Neuronal stem cell (in vitro differentiated cells): Measurements from ENCODE around the gene NAGPA.

Experiments used
- DNase-seq: peaks from one replicate; pipeline ENCODE4 v3.0.0-alpha.2; 2013; ENCODE audit warnings: low spot score
- H2AFZ ChIP-seq: one replicate; pipeline ENCODE4 v1.6.1; 2013; ENCODE audit warnings: mild to moderate bottlenecking, low read length, inconsistent platforms
- H2AK5ac ChIP-seq: 2 replicates; pipeline ENCODE4 v1.6.1; 2013; ENCODE audit warnings: low read depth, mild to moderate bottlenecking, inconsistent platforms, low read length, moderate library complexity, mixed read lengths
- H2BK120ac ChIP-seq: 2 replicates; pipeline ENCODE4 v1.6.1; 2013; ENCODE audit warnings: low read depth, mild to moderate bottlenecking, inconsistent platforms, low read length, moderate library complexity, mixed read lengths
- H2BK12ac ChIP-seq: one replicate; pipeline ENCODE4 v1.6.1; 2013; ENCODE audit warnings: low read length, inconsistent platforms
- H2BK15ac ChIP-seq: 2 replicates; pipeline ENCODE4 v1.6.1; 2013; ENCODE audit warnings: mild to moderate bottlenecking, low read length, inconsistent platforms, mixed read lengths
- H2BK5ac ChIP-seq: one replicate; pipeline ENCODE4 v1.6.1; 2013; ENCODE audit warnings: inconsistent platforms, mild to moderate bottlenecking, low read length, moderate library complexity
- H3K14ac ChIP-seq: one replicate; pipeline ENCODE4 v1.6.1; 2013; ENCODE audit warnings: low read length, inconsistent platforms
- H3K18ac ChIP-seq: 2 replicates; pipeline ENCODE4 v1.6.1; 2013; ENCODE audit warnings: low read length, inconsistent platforms
- H3K23ac ChIP-seq: 2 replicates; pipeline ENCODE4 v1.6.1; 2013; ENCODE audit warnings: low read depth, mild to moderate bottlenecking, mixed read lengths, low read length, inconsistent platforms; ENCODE audit not compliant: poor library complexity
- H3K27ac ChIP-seq: replicated peaks from 3 replicates; pipeline ENCODE4 v1.5.1; 2013; ENCODE audit warnings: low read length, inconsistent platforms
- H3K27me3 ChIP-seq, 3 experiments: 2 replicates each; pipeline ENCODE4 v1.6.1; 2013; ENCODE audit warnings: low read length in 3 of 3, mild to moderate bottlenecking in 2 of 3, inconsistent platforms in 1 of 3, low read depth in 1 of 3, mixed read lengths in 1 of 3, moderate library complexity in 1 of 3; ENCODE audit not compliant: control insufficient read depth in 3 of 3, insufficient read depth in 3 of 3
- H3K36me3 ChIP-seq, 2 donors: replicated peaks in 1 of 2; 2 replicates each; pipeline ENCODE4 v1.6.1; 2013; ENCODE audit warnings: low read length in 2 of 2; ENCODE audit not compliant: control insufficient read depth in 2 of 2, insufficient read depth in 2 of 2
- H3K4ac ChIP-seq: 2 replicates; pipeline ENCODE4 v1.6.1; 2013; ENCODE audit warnings: inconsistent platforms, mild to moderate bottlenecking, low read length, moderate library complexity
- H3K4me1 ChIP-seq, 2 donors: 1 replicate in 1 of 2; 2 replicates in 1 of 2; pipeline ENCODE4 v1.6.1; 2013; ENCODE audit warnings: low read length in 2 of 2, low read depth in 1 of 2; ENCODE audit not compliant: control insufficient read depth in 2 of 2, insufficient read depth in 1 of 2
- H3K4me2 ChIP-seq: one replicate; pipeline ENCODE4 v1.6.1; 2013; ENCODE audit warnings: mild to moderate bottlenecking, low read length, inconsistent platforms; ENCODE audit not compliant: insufficient read depth, poor library complexity, severe bottlenecking
- H3K4me3 ChIP-seq, 2 donors: 2 replicates each; pipeline ENCODE4 v1.5.1; 2013; ENCODE audit warnings: low read length in 2 of 2, mild to moderate bottlenecking in 2 of 2, inconsistent platforms in 1 of 2, moderate library complexity in 1 of 2
- H3K79me1 ChIP-seq: one replicate; pipeline ENCODE4 v1.6.1; 2013; ENCODE audit warnings: low read depth, mild to moderate bottlenecking, inconsistent platforms, low read length, moderate library complexity
- H3K9ac ChIP-seq: one replicate; pipeline ENCODE4 v1.6.1; 2013; ENCODE audit warnings: mild to moderate bottlenecking, low read depth, low read length, inconsistent platforms; ENCODE audit not compliant: poor library complexity
- H3K9me3 ChIP-seq, 2 donors: replicated peaks in 1 of 2; 2 replicates each; pipeline versions ENCODE3 to v1.6.1; 2013; ENCODE audit warnings: low read length in 2 of 2, mild to moderate bottlenecking in 2 of 2, inconsistent platforms in 1 of 2, low read depth in 1 of 2, mixed read lengths in 1 of 2, moderate library complexity in 1 of 2; ENCODE audit not compliant: control insufficient read depth in 2 of 2, insufficient read depth in 1 of 2
- H4K8ac ChIP-seq: one replicate; pipeline ENCODE4 v1.6.1; 2013; ENCODE audit warnings: low read depth, mild to moderate bottlenecking, inconsistent platforms, low read length, moderate library complexity
- H4K91ac ChIP-seq: one replicate; pipeline ENCODE4 v1.6.1; 2013; ENCODE audit warnings: low read length, low read depth, mild to moderate bottlenecking, inconsistent platforms; ENCODE audit not compliant: poor library complexity
- WGBS, 2 donors: extraction: QIAGEN DNeasy Blood & Tissue Kit; methylation state at CpG; one replicate each; pipeline ENCODE4 v1.1.7; 2013; ENCODE audit warnings: missing lambda C conversion rate in 2 of 2, mixed read lengths in 1 of 2; ENCODE audit not compliant: insufficient read length in 2 of 2, insufficient replicate concordance in 1 of 2; ENCODE audit errors: extremely low coverage in 2 of 2; 5-methylcytosine and 5-hydroxymethylcytosine counted together

NAGPA gene

DNA sequence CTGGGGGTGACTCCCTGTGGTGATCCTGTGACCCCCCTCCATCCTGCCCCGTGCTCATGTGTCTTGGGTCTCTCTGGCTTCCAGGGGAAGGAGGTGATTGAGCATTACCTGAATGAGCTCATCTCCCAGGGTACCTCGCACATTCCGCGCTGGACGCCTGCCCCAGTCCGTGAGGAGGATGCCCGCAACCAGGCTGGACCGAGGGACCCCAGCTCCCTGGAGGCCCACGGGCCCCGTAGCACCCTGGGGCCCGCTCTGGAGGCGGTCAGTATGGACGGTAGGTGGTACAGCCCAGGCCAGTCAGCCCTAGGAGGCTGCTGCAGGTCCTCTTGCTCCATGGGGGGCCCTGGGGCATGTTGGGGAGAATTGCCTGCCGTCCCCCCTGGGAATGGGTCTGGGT lies 42.0 kb downstream of the NAGPA start:
- no peak overlapping the region for H3K27ac ChIP-seq

DNA sequence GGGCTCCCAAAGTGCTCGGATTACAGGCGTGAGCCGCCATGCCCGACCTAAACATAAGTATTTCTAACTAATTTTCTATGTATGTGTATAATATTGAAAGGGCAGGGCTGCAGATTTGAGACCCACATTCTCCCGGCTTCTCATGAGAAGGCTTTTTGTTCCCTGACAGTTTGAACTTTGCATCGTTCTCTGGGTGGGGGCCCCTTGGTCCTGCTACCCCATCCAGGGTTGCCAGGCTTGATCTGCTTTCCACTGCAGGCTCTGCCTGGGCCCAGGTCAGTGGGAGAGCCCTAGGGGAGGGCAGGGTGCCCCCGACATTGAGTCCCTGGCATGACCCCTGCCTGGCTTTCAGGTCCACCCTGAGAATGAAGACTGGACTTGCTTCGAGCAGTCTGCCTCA lies 43.3 kb downstream of the NAGPA start:
- Histone ChIP-seq H4K91ac (no peak overlapping the region), H3K23ac (no peak overlapping the region), H3K4me1 (peaks cover 6 to 14% of the 10 kb centered on the region in 2 donors), H2BK120ac (no peak overlapping the region), H3K27me3 (peaks cover 6 to 43% (median 24%) of the 10 kb centered on the region in 3 experiments), H4K8ac (no peak overlapping the region), H3K27ac (no peak overlapping the region), H3K9me3 (peaks cover 0 to 3% of the 10 kb centered on the region in 2 donors), H3K14ac (no peak overlapping the region), H3K4me3 (no peak overlapping the region), H3K4ac (no peak overlapping the region), H2AFZ (no peak overlapping the region), H2BK12ac (no peak overlapping the region), H3K9ac (no peak overlapping the region), H3K4me2 (no peak overlapping the region), H3K36me3 (no peaks in the 10 kb centered on the region), H2AK5ac (no peak overlapping the region), H2BK5ac (no peak overlapping the region), H3K18ac (no peak overlapping the region), H3K79me1 (no peaks in the 10 kb centered on the region), H2BK15ac (no peak overlapping the region)
- no peak for DNase-seq
- WGBS, 2 donors, result no CpG with 5 or more reads among the region's 8 CpGs

More for the DNA sequence above, 42.0 kb downstream of the NAGPA start:
- H2BK15ac ChIP-seq, result peak overlapping the region; percentile 49
- no peak overlapping the region for H3K18ac ChIP-seq
- peak overlapping the region; percentile 91 for H3K23ac ChIP-seq
- H3K4ac ChIP-seq, result peak overlapping the region; percentile 23
- no peak overlapping the region for H2BK120ac ChIP-seq
- H3K4me1 ChIP-seq, result peaks cover 6 to 14% of the 10 kb centered on the region in 2 donors
- H3K9ac ChIP-seq, result no peak overlapping the region
- H3K79me1 ChIP-seq, result no peaks in the 10 kb centered on the region
- H4K91ac ChIP-seq, result no peak overlapping the region
- peak overlapping the region; percentile 75 for H2AK5ac ChIP-seq
- no peak overlapping the region for H2BK5ac ChIP-seq
- H3K14ac ChIP-seq, result no peak overlapping the region
- DNase-seq, result no peak
- WGBS, 2 donors, result no CpG with 5 or more reads among the region's 14 CpGs
- no peaks in the 10 kb centered on the region for H3K36me3 ChIP-seq
- H3K4me2 ChIP-seq, result no peak overlapping the region
- peaks cover 0 to 3% of the 10 kb centered on the region in 2 donors for H3K9me3 ChIP-seq
- H2AFZ ChIP-seq, result no peak overlapping the region
- H2BK12ac ChIP-seq, result no peak overlapping the region
- H3K27me3 ChIP-seq, result peaks cover 6 to 33% (median 21%) of the 10 kb centered on the region in 3 experiments
- no peak overlapping the region for H4K8ac ChIP-seq
- H3K4me3 ChIP-seq, result no peak overlapping the region

GRCh38 chr16:4989391-4990006 lies 44.2 kb downstream of the NAGPA start:
- H2BK120ac ChIP-seq, result no peak overlapping the region
- no peak overlapping the region for H3K23ac ChIP-seq
- H3K9me3 ChIP-seq, result peaks cover 0 to 3% of the 10 kb centered on the region in 2 donors
- peaks cover 0 to 6% of the 10 kb centered on the region in 2 donors for H3K4me1 ChIP-seq
- no CpG with 5 or more reads among the region's 9 CpGs for WGBS, 2 donors
- H4K91ac ChIP-seq, result no peak overlapping the region
- H3K4ac ChIP-seq, result no peak overlapping the region
- H2BK15ac ChIP-seq, result no peak overlapping the region
- no peaks in the 10 kb centered on the region for H3K79me1 ChIP-seq
- H2BK5ac ChIP-seq, result no peak overlapping the region
- no peak overlapping the region for H2BK12ac ChIP-seq
- no peak overlapping the region for H3K4me3 ChIP-seq
- peaks cover 6 to 43% (median 24%) of the 10 kb centered on the region in 3 experiments for H3K27me3 ChIP-seq
- no peak for DNase-seq
- H3K9ac ChIP-seq, result no peak overlapping the region
- no peaks in the 10 kb centered on the region for H3K36me3 ChIP-seq
- H2AFZ ChIP-seq, result no peak overlapping the region
- no peak overlapping the region for H2AK5ac ChIP-seq
- H3K27ac ChIP-seq, result no peak overlapping the region
- H3K18ac ChIP-seq, result no peak overlapping the region
- H3K4me2 ChIP-seq, result no peak overlapping the region
- H3K14ac ChIP-seq, result no peak overlapping the region
- H4K8ac ChIP-seq, result no peak overlapping the region

- Histone ChIP-seq H3K27me3 (peaks cover 6 to 43% (median 24%) of the 10 kb centered on the region in 3 experiments), H3K4me3 (peak overlapping the region in 1 of 2 donors; percentile 49), H2BK5ac (no peak overlapping the region), H3K14ac (no peak overlapping the region), H3K18ac (peak overlapping the region; percentile 20), H3K79me1 (no peaks in the 10 kb centered on the region), H3K9me3 (peaks cover 0 to 3% of the 10 kb centered on the region in 2 donors), H2BK120ac (no peak overlapping the region), H2AFZ (no peak overlapping the region), H3K27ac (no peak overlapping the region), H4K8ac (no peak overlapping the region), H3K4ac (no peak overlapping the region), H3K9ac (no peak overlapping the region), H4K91ac (no peak overlapping the region), H2BK15ac (no peak overlapping the region), H3K4me1 (peaks cover 0 to 6% of the 10 kb centered on the region in 2 donors), H3K36me3 (no peaks in the 10 kb centered on the region), H2BK12ac (no peak overlapping the region), H3K4me2 (no peak overlapping the region), H3K23ac (no peak overlapping the region), H2AK5ac (no peak overlapping the region)
- no CpG with 5 or more reads among the region's 5 CpGs for WGBS, 2 donors
- DNase-seq, result no peak
Observed at GRCh38 chr16:4988647-4989046, 45.1 kb downstream of the NAGPA start.
